CD4-positive, alpha-beta T cell treated with Interleukin-15 for 1 hour (primary cell): ENCODE results near the gene NIPA2.

ENCODE experiments used
- DNase-seq: peaks from one replicate; pipeline ENCODE4 v3.0.0-alpha.2; 2020

The NIPA2 gene

DNA sequence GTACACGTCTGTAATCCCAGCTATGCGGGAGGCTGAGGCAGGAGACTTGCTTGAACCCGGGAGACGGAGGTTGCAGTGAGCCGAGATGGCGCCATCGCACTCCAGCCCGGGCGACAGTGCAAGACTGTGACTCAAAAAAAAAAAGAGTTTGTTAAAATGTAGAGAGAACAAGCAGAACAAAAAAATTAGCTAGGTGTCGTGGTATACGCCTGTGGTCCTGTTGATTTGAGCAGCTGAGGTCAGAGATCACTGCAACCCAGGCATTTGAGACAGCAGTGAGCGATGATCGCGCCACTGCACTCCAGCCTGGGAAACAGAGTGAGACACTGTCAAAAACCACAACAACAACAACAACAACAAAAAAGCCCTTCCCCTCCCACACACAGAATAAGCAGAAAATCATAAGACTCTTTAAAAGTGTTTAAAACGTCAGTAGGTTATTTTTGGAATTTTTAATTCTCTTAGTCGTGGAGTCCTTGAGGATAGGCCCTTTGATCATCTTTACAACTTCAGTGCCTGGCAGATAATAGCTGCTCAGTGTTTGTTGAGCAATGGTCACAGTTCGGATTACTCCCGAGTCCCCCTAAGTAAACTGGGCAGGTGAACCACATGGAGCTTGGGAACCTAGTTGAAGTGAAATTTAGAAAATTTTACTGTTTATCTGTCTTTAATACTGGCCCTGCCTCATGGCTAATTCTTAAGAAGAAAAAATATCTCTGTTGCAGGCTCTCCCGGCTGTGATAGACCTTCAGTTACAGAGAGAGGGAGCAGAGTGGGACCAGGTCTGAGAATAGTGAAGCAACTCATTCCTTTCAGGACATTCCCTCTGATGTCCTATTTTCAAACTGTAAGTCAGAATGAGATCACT, 6.2 kb downstream of the NIPA2 start:
- DNase-seq = no peak

- DNase-seq = no peak
Measured at GRCh38 chr15:22845289-22845900, 6.9 kb downstream of the NIPA2 start.

GRCh38 chr15:22846073-22846472, 7.6 kb downstream of the NIPA2 start:
- no peak for DNase-seq

- DNase-seq = no peak
Measured at GRCh38 chr15:22850055-22850454, 11.6 kb downstream of the NIPA2 start.

DNA sequence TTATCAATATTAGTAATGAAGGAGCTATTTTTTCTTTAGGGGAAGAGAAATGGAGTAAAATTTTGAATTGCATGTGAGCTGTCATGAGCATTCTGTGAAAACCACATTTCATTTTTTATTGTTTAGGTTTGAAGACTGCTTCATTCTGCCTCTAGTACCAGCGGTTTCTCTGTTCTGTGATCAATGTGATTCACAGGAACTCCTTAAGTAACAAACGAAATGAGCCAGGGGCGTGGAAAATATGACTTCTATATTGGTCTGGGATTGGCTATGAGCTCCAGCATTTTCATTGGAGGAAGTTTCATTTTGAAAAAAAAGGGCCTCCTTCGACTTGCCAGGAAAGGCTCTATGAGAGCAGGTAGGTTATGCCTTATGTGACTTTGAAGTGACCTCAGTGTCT, 13.0 kb downstream of the NIPA2 start:
- DNase-seq = no peak

- no peak for DNase-seq
Measured at GRCh38 chr15:22855791-22856190, 17.3 kb downstream of the NIPA2 start.

GRCh38 chr15:22856659-22857058, 18.2 kb downstream of the NIPA2 start:
- no peak for DNase-seq

DNA sequence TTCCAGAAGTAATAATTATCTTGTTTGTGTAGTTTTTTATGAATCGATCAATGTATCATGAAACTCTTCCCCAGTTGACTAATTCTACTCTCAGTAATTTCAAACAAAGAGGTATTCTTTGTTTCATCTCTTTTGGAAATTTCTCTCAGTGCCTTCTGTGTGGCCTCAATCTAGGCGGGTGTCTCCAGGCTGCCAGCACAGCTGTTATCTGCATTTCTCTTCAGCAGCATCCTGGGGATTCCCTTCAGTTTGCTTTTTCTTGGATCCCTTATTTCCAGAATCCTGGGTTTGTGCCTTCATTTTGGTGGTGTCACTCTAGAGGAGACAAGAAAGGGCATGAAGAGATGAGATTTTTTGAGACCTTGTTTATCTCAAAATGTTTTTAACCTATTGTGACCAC, 22.7 kb downstream of the NIPA2 start:
- DNase-seq = no peak

DNA sequence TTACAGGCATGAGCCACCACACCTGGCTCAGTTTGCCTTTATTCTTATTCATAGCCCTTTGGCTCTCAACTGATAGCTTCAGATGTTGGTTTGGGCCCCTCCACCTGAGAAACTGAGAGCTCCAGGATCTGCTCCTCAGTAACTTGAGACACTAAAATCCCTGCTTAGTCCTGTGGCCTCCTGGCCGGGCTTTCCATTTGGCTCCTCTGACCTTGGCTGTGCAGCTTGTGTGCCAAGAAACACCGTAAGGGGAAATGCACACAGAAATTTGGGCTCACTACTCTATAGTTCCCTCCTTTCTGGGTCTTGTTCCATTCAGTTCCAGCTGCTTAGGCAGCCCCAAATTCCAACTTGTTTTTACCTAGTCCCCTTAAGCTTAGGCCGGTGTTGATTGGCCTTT, 24.9 kb downstream of the NIPA2 start:
- DNase-seq = no peak

DNA sequence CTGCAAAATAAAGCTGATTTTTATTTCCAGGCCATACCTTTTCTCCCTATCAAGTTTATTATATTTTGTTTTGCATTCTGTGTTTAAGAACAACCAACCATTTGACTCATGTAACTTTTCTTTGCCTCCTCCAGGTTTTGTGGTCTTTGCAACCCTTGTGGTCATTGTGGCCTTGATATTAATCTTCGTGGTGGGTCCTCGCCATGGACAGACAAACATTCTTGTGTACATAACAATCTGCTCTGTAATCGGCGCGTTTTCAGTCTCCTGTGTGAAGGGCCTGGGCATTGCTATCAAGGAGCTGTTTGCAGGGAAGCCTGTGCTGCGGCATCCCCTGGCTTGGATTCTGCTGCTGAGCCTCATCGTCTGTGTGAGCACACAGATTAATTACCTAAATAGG, 27.6 kb downstream of the NIPA2 start:
- no peak for DNase-seq

- DNase-seq = no peak
Measured at GRCh38 chr15:22867886-22868285, 29.4 kb downstream of the NIPA2 start.

GRCh38 chr15:22868495-22868894, 30.0 kb downstream of the NIPA2 start:
- no peak for DNase-seq

GRCh38 chr15:22868928-22869327, 30.5 kb downstream of the NIPA2 start:
- DNase-seq = no peak

DNA sequence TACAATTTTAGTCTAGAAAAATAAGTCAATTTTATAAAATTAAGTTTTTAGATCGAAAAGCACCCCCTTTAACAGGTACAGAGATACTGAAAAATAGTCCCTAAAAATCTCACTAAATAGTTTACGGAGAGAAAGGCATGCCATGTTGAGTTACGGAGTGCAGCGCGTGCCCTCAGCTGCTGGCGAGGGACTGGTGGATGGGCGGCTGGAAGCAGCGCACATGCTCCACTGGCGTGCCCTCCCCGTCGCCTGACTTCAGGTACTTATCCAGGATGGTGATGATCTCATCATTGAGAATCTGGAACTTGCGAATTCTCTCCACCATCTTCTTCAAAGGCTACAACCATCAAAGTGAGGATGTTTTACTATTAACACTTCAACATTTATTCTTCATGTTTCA, 31.4 kb downstream of the NIPA2 start:
- no peak for DNase-seq

GRCh38 chr15:22870865-22871264, 32.4 kb downstream of the NIPA2 start:
- no peak for DNase-seq

GRCh38 chr15:22871481-22872086, 33.1 kb downstream of the NIPA2 start:
- no peak for DNase-seq

- DNase-seq = no peak
Measured at GRCh38 chr15:22872936-22873701, 34.7 kb downstream of the NIPA2 start.

- no peak for DNase-seq
Measured at GRCh38 chr15:22873841-22874240, 35.4 kb downstream of the NIPA2 start.

- no peak for DNase-seq
Measured at GRCh38 chr15:22874256-22874655, 35.8 kb downstream of the NIPA2 start.

- DNase-seq = no peak
Measured at GRCh38 chr15:22874966-22875365, 36.5 kb downstream of the NIPA2 start.

- DNase-seq = no peak
Measured at GRCh38 chr15:22877117-22877516, 38.7 kb downstream of the NIPA2 start.

DNA sequence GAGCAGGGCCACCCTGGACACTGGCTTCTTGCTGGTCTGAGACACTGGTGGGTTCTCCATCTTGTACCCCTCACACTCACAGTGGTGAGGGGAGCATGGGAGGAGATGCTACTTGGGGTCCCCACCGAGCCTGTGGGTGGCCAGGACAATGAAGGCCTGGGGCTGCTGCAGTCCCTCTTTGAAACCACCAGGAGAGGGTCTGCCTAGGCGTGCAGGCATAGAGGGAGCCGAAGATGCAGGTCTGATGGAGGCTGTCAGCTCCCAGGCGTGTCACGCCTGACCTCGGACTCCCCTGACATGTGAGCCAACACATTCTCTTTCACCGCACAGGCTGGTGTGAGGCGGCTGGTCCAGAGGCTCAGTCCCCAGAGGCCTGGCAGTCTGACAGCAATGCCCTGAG, 39.1 kb downstream of the NIPA2 start:
- no peak for DNase-seq

GRCh38 chr15:22878103-22878502, 39.6 kb downstream of the NIPA2 start:
- DNase-seq = no peak
